HepG2 (cell line): ENCODE data around the gene ALDH9A1. TPM values are rescaled to one million over a fixed set of nuclear protein-coding genes. Genes with fewer than 3 reads are reported as not detected.

Experiments used
- AGO2 ChIP-seq: fragments of 200-400 bp; formaldehyde crosslinking; optimal IDR thresholded peaks from 2 replicates; pipeline ENCODE3; 2017; ENCODE audit warnings: mild to moderate bottlenecking, low read depth, low read length, moderate library complexity
- ASH2L ChIP-seq: fragments of 300-600, 200-600 bp; sonication (generic); IDR thresholded peaks from 2 replicates; pipeline ENCODE4 v1.7.0; 2017; ENCODE audit warnings: low read depth, mild to moderate bottlenecking, moderate library complexity, mixed read lengths, low read length; ENCODE audit not compliant: insufficient read length
- ESRRA ChIP-seq: sonication (generic); formaldehyde crosslinking; IDR thresholded peaks from 2 replicates; pipeline ENCODE4 v1.5.1; 2020; ENCODE audit warnings: mild to moderate bottlenecking, low read depth, missing genetic modification reagents
- FOSL2 ChIP-seq: sonication (generic); formaldehyde crosslinking; IDR thresholded peaks from 2 replicates; pipeline ENCODE4 v1.4.0; 2020; ENCODE audit warnings: missing genetic modification reagents
- FOXC1 ChIP-seq: sonication (generic); formaldehyde crosslinking; IDR thresholded peaks from 2 replicates; pipeline ENCODE4 v1.8.0; 2022; ENCODE audit warnings: mild to moderate bottlenecking, missing genetic modification reagents, borderline replicate concordance
- HNF4G ChIP-seq, 2 experiments: sonication (generic) in 1 of 2; formaldehyde crosslinking in 1 of 2; IDR thresholded peaks; 2 replicates each; pipeline versions ENCODE4 v1.4.0 to v1.6.1; 2011 to 2020; ENCODE audit warnings: borderline replicate concordance in 2 of 2, low read depth in 2 of 2, mild to moderate bottlenecking in 2 of 2, low read length in 1 of 2, missing genetic modification reagents in 1 of 2, moderate library complexity in 1 of 2
- MYNN ChIP-seq: sonication (generic); formaldehyde crosslinking; IDR thresholded peaks from 2 replicates; pipeline ENCODE4 v1.4.0; 2020; ENCODE audit warnings: mild to moderate bottlenecking, low read depth, missing genetic modification reagents
- MZF1 ChIP-seq: sonication (generic); formaldehyde crosslinking; IDR thresholded peaks from 2 replicates; pipeline ENCODE4 v1.8.1; 2023; ENCODE audit warnings: mild to moderate bottlenecking, missing genetic modification reagents, borderline replicate concordance
- NFIB ChIP-seq: sonication (generic); formaldehyde crosslinking; IDR thresholded peaks from 2 replicates; pipeline ENCODE4 v1.9.0; 2021; ENCODE audit warnings: missing genetic modification reagents, mild to moderate bottlenecking, borderline replicate concordance
- NFIC ChIP-seq: IDR thresholded peaks from 2 replicates; pipeline ENCODE4 v1.6.1; 2012; ENCODE audit warnings: mild to moderate bottlenecking, low read length, inconsistent platforms
- NR2C2 ChIP-seq: sonication (generic); formaldehyde crosslinking; IDR thresholded peaks from 2 replicates; pipeline ENCODE4 v1.4.0; 2020; ENCODE audit warnings: missing genetic modification reagents, mild to moderate bottlenecking, moderate library complexity, borderline replicate concordance
- PCBP2 ChIP-seq: fragments of 200-400 bp; formaldehyde crosslinking; optimal IDR thresholded peaks from 2 replicates; pipeline ENCODE3; 2018; ENCODE audit warnings: low read length, low read depth; ENCODE audit not compliant: poor library complexity, severe bottlenecking
- POLR2G ChIP-seq: fragments of 200-400 bp; formaldehyde crosslinking; IDR thresholded peaks from 2 replicates; pipeline ENCODE4 v1.6.1; 2018; ENCODE audit warnings: mild to moderate bottlenecking, low read depth, low read length, moderate library complexity
- SRSF9 ChIP-seq: fragments of 200-400 bp; formaldehyde crosslinking; IDR thresholded peaks from 2 replicates; pipeline ENCODE4 v1.6.1; 2018; ENCODE audit warnings: borderline replicate concordance, mild to moderate bottlenecking, low read depth, low read length; ENCODE audit not compliant: insufficient read depth, poor library complexity, severe bottlenecking
- ZBTB20 ChIP-seq: sonication (generic); formaldehyde crosslinking; IDR thresholded peaks from 2 replicates; pipeline ENCODE4 v1.8.1; 2023; ENCODE audit warnings: missing genetic modification reagents, low read depth, mild to moderate bottlenecking, borderline replicate concordance
- ZC3H13 ChIP-seq: sonication (generic); formaldehyde crosslinking; IDR thresholded peaks from 2 replicates; pipeline ENCODE4 v1.8.1; 2023; ENCODE audit warnings: mild to moderate bottlenecking, missing genetic modification reagents, moderate library complexity
- ZNF12 ChIP-seq: sonication (generic); formaldehyde crosslinking; IDR thresholded peaks from 2 replicates; pipeline ENCODE4 v1.5.0; 2020; ENCODE audit warnings: missing genetic modification reagents
- ZNF225 ChIP-seq: sonication (generic); formaldehyde crosslinking; IDR thresholded peaks from 2 replicates; pipeline ENCODE4 v1.4.0; 2020; ENCODE audit warnings: mild to moderate bottlenecking, missing genetic modification reagents
- ZNF543 ChIP-seq: sonication (generic); formaldehyde crosslinking; IDR thresholded peaks from 2 replicates; pipeline ENCODE4 v1.4.0; 2020; ENCODE audit warnings: mild to moderate bottlenecking, missing genetic modification reagents
- ZNF670 ChIP-seq: sonication (generic); formaldehyde crosslinking; IDR thresholded peaks from 2 replicates; pipeline ENCODE4 v1.8.0; 2022; ENCODE audit warnings: mild to moderate bottlenecking, missing genetic modification reagents, borderline replicate concordance
- ZNF720 ChIP-seq: sonication (generic); formaldehyde crosslinking; IDR thresholded peaks from 2 replicates; pipeline ENCODE4 v1.4.0; 2020; ENCODE audit warnings: missing genetic modification reagents
- ZNF749 ChIP-seq: sonication (generic); formaldehyde crosslinking; IDR thresholded peaks from 2 replicates; pipeline ENCODE4 v1.8.0; 2022; ENCODE audit warnings: mild to moderate bottlenecking, missing genetic modification reagents, moderate library complexity, borderline replicate concordance
- ZNF782 ChIP-seq: sonication (generic); formaldehyde crosslinking; IDR thresholded peaks from 2 replicates; pipeline ENCODE4 v1.4.0; 2020; ENCODE audit warnings: missing genetic modification reagents, mild to moderate bottlenecking, borderline replicate concordance
- polyA plus RNA-seq, 8 experiments: library from polyadenylated mRNA; depleted of rRNA in 3 of 8; stranded (reverse) in 7 of 8; unstranded in 1 of 8; fragments of >200 nt; fragmentation: Illumina TruSeq in 4 of 8; extraction: Trizol in 4 of 8; gene quantifications; 2 replicates each; pipeline versions ENCODE4 v1.2.1 to v1.2.3, GENCODE V29; 2011 to 2016; ENCODE audit warnings: low read depth in 4 of 8, missing spikeins in 1 of 8, mixed read lengths in 1 of 8; ENCODE audit not compliant: insufficient read depth in 1 of 8
- total RNA-seq, 5 experiments: library from RNA; depleted of rRNA; stranded (reverse); fragments of >200 nt; fragmentation: Illumina TruSeq; extraction: Trizol; gene quantifications; 2 replicates each; pipeline ENCODE4 v1.2.3, GENCODE V29; 2016; ENCODE audit warnings: low read depth in 1 of 5
- TF ChIP-seq, protein P1 (sequence below): sonication (generic); formaldehyde crosslinking; IDR thresholded peaks from 2 replicates; pipeline ENCODE4 v1.5.1; 2020; ENCODE audit warnings: missing genetic modification reagents, mild to moderate bottlenecking, borderline replicate concordance
- TF ChIP-seq, protein P2 (sequence below), 2 experiments: fragments of 450-650 bp in 1 of 2; sonication (generic) in 1 of 2; formaldehyde crosslinking; IDR thresholded peaks; 2 replicates each; pipeline versions ENCODE4 v1.5.0 to v1.8.0; 2020 to 2022; ENCODE audit warnings: mild to moderate bottlenecking in 1 of 2, missing genetic modification reagents in 1 of 2

ALDH9A1 gene
- total and polyA plus RNA-seq, 2 of the 13 experiments (the other 11 are each of a cell fraction or from before 2014, with no cell fraction given): 27.5 to 38.5 TPM

DNA sequence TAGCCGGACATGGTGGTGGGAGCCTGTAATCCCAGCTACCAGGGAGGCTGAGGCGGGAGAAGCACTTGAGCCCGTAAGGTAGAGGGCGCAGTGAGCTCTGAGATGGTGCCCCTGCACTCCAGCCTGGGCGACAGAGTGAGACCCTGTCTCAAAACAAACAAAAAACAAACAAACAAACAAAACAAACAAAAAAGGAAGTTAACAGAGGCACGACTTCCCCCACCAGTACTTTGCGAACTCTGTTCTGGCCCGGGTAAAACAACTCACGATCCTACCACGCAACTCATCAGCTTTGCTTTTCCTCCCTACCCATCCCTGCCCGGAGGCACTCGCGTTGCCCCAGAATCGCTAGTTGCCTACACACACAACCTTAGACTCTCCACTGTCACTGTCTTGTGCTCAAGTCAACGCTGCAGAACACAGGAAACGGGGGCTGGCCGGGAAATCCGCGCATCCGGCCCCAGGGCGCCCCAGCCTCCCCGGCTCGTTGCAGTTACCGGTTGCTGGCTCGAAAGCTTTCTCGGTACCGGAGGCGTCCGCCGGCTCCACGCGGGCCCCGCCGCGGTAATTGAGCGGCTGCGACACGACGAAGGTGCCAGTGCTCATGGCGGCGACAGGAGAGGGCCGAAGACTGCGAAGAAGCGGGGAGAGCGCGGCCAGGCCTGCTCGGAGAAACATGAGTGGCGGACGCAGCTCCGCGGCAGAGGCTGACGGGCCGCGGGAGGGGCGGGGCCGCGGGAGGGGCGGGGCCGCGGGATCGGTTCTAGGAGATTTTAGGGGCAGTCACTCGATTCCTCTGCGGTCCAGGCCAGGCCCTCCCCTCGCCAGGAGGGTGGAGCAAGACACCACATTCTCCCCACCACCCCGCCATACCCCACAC, at the start of gene ALDH9A1 (continued):
- TF ChIP-seq ZC3H13: peak; percentile 81
- TF ChIP-seq FOXC1: peak; percentile 61
- TF ChIP-seq ZNF720 (CRISPR knock-in tag): 0 out of 2 replicates have a peak, but pooled peaks have one; percentile 52
- 0 out of 2 replicates have a peak, but pooled peaks have one; percentile 27 for TF ChIP-seq ESRRA (CRISPR knock-in tag)
- TF ChIP-seq MYNN: 0 out of 2 replicates have a peak, but pooled peaks have one; percentile 32
- TF ChIP-seq, protein P1, sequence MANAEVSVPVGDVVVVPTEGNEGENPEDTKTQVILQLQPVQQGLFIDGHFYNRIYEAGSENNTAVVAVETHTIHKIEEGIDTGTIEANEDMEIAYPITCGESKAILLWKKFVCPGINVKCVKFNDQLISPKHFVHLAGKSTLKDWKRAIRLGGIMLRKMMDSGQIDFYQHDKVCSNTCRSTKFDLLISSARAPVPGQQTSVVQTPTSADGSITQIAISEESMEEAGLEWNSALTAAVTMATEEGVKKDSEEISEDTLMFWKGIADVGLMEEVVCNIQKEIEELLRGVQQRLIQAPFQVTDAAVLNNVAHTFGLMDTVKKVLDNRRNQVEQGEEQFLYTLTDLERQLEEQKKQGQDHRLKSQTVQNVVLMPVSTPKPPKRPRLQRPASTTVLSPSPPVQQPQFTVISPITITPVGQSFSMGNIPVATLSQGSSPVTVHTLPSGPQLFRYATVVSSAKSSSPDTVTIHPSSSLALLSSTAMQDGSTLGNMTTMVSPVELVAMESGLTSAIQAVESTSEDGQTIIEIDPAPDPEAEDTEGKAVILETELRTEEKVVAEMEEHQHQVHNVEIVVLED (CRISPR knock-in tag): peak; percentile 26; the same call in 1 of the 2 replicates
- TF ChIP-seq ZNF12: peak; percentile 76; the same call in 1 of the 2 replicates
- peak; percentile 17; the same call in 1 of the 2 replicates for TF ChIP-seq FOSL2 (CRISPR knock-in tag)
- TF ChIP-seq ZNF670 (CRISPR knock-in tag): peak; percentile 68; the same call in 1 of the 2 replicates
- TF ChIP-seq ZNF782: peak; percentile 68
- peak; percentile 51 for TF ChIP-seq NR2C2 (CRISPR knock-in tag)
- peak; percentile 53; the same call in 1 of the 2 replicates for TF ChIP-seq ZNF749 (CRISPR knock-in tag)
- TF ChIP-seq ZNF543 (CRISPR knock-in tag): peak; percentile 76; the same call in 1 of the 2 replicates
- peak; percentile 68; the same call in 1 of the 2 replicates for TF ChIP-seq ZBTB20 (CRISPR knock-in tag)
- no peak for TF ChIP-seq MZF1 (CRISPR knock-in tag)
- no peak for TF ChIP-seq NFIC
- TF ChIP-seq ASH2L: peak; percentile 78
- TF ChIP-seq NFIB: no peak
- TF ChIP-seq SRSF9: no peak
- no peak for TF ChIP-seq PCBP2
- peak; percentile 49 for TF ChIP-seq AGO2
- peak; percentile 73; the same call in 1 of the 2 replicates for TF ChIP-seq ZNF225 (CRISPR knock-in tag)
- no peak for TF ChIP-seq HNF4G (IDR thresholded peaks at IDR 0.05; ENCODE audit: borderline replicate concordance, low read depth, low read length)
- TF ChIP-seq HNF4G (CRISPR knock-in tag; IDR thresholded peaks at IDR 0.05; ENCODE audit: borderline replicate concordance, low read depth): 0 out of 2 replicates have a peak, but pooled peaks have one; percentile 35
- peak; percentile 81 for TF ChIP-seq POLR2G
- TF ChIP-seq, protein P2, sequence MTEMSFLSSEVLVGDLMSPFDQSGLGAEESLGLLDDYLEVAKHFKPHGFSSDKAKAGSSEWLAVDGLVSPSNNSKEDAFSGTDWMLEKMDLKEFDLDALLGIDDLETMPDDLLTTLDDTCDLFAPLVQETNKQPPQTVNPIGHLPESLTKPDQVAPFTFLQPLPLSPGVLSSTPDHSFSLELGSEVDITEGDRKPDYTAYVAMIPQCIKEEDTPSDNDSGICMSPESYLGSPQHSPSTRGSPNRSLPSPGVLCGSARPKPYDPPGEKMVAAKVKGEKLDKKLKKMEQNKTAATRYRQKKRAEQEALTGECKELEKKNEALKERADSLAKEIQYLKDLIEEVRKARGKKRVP (CRISPR knock-in tag; IDR thresholded peaks at IDR 0.05): peak in 1 of 2 experiments; percentile 74; a peak in 2 of 4 replicates
